PC-9 (cell line): Measurements from ENCODE around the gene ANKS1B. TPM values are rescaled to one million over a fixed set of nuclear protein-coding genes. Genes with fewer than 3 reads are reported as not detected.

Source experiments
- BruUV-seq: library from RNA; stranded (reverse); fragments of 400-500 nt; replicated peaks from 2 replicates; lab custom pipeline; 2021; lab: Mats Ljungman, UMichigan
- CTCF ChIA-PET: fragments of 300-600 bp; sonication (Branson Sonifier 250); formaldehyde crosslinking; loops from one replicate; lab custom pipeline; 2022; ENCODE audit warnings: antibody characterized with exemption; lab: Charles Lee
- POLR2A ChIA-PET: fragments of 300-600 bp; sonication (Branson Sonifier 250); formaldehyde crosslinking; loops from one replicate; lab custom pipeline; 2022; ENCODE audit warnings: antibody characterized with exemption; ENCODE audit not compliant: unreplicated experiment; lab: Charles Lee
- DNase-seq, 2 experiments: peaks; one replicate each; pipeline versions ENCODE4 v3.0.0 to v3.0.0-alpha.2; 2015 to 2022; ENCODE audit warnings: mixed read lengths in 1 of 2
- H2AFZ ChIP-seq: fragments of 200-600 bp; sonication (generic); 2 replicates; pipeline ENCODE4 v1.8.1; 2017; ENCODE audit warnings: antibody characterized with exemption
- H3F3A ChIP-seq: fragments of 200-600 bp; sonication (generic); 2 replicates; pipeline ENCODE4 v1.8.1; 2017; ENCODE audit warnings: antibody characterized with exemption, mild to moderate bottlenecking, low read depth; ENCODE audit not compliant: insufficient read depth
- H3K27ac ChIP-seq: fragments of 200-600 bp; sonication (generic); 2 replicates; pipeline ENCODE4 v1.6.1; 2016; ENCODE audit warnings: mixed run types
- H3K27me3 ChIP-seq: fragments of 200-600 bp; sonication (generic); 2 replicates; pipeline ENCODE4 v1.6.1; 2016; ENCODE audit warnings: low read depth, mixed run types; ENCODE audit not compliant: insufficient read depth
- H3K36me3 ChIP-seq: fragments of 200-600 bp; sonication (generic); 2 replicates; pipeline ENCODE4 v1.6.1; 2016; ENCODE audit warnings: low read depth, mixed run types
- H3K4me1 ChIP-seq: fragments of 200-600 bp; sonication (generic); replicated peaks from 2 replicates; pipeline ENCODE4 v1.6.1; 2016; ENCODE audit warnings: mixed run types; ENCODE audit not compliant: insufficient read depth
- H3K4me2 ChIP-seq: fragments of 200-600 bp; sonication (generic); 2 replicates; pipeline ENCODE4 v1.6.1; 2017; ENCODE audit warnings: mixed run types
- H3K4me3 ChIP-seq: fragments of 200-600 bp; sonication (generic); 2 replicates; pipeline ENCODE4 v1.6.1; 2016; ENCODE audit warnings: mixed run types
- H3K79me2 ChIP-seq: fragments of 200-600 bp; sonication (generic); 2 replicates; pipeline ENCODE4 v1.6.1; 2017; ENCODE audit warnings: low read depth, mixed run types
- H3K9me2 ChIP-seq: fragments of 200-600 bp; sonication (generic); 2 replicates; pipeline ENCODE4 v1.8.1; 2017; ENCODE audit warnings: mild to moderate bottlenecking; ENCODE audit not compliant: insufficient read depth
- H3K9me3 ChIP-seq: fragments of 200-600 bp; sonication (generic); 2 replicates; pipeline ENCODE4 v1.8.1; 2016; ENCODE audit warnings: low read depth; ENCODE audit not compliant: insufficient read depth
- H4K20me1 ChIP-seq: fragments of 200-600 bp; sonication (generic); 2 replicates; pipeline ENCODE4 v1.8.1; 2017; ENCODE audit not compliant: insufficient read depth
- CTCF ChIP-seq: fragments of 200-600 bp; sonication (generic); conservative IDR thresholded peaks from 2 replicates; pipeline ENCODE4 v1.6.1; 2017; ENCODE audit warnings: mixed run types, antibody characterized with exemption, mild to moderate bottlenecking, moderate library complexity
- EZH2 ChIP-seq: fragments of 200-600 bp; sonication (generic); IDR thresholded peaks from 2 replicates; pipeline ENCODE4 v1.8.0; 2017; ENCODE audit warnings: antibody characterized with exemption, low read depth
- intact Hi-C: fragments of 100-400 bp; cut with micrococcal nuclease; formaldehyde crosslinking; loops from one replicate; pipeline ENCODE4 v1.10.0; 2022; ENCODE audit not compliant: unreplicated experiment
- total RNA-seq: library from RNA; stranded (reverse); gene quantifications from 2 replicates; pipeline ENCODE4 v1.2.3, GENCODE V29; 2021

The ANKS1B gene
- total RNA-seq, 1 experiment from 2014 or later = not detected

GRCh38 chr12:99444859-99445316, 539.8 kb downstream of the ANKS1B start:
- Histone ChIP-seq H3K9me2 (no peaks in the 10 kb centered on the region), H3K4me3 (no peak overlapping the region), H3K9me3 (no peaks in the 10 kb centered on the region), H2AFZ (no peak overlapping the region), H4K20me1 (no peaks in the 10 kb centered on the region), H3K27me3 (no peaks in the 10 kb centered on the region), H3K36me3 (no peaks in the 10 kb centered on the region), H3F3A (no peaks in the 10 kb centered on the region), H3K79me2 (no peaks in the 10 kb centered on the region), H3K4me2 (no peak overlapping the region), H3K27ac (no peak overlapping the region), H3K4me1 (no peaks in the 10 kb centered on the region)
- no TSS peak for BruUV-seq
- TF ChIP-seq CTCF (no peak), EZH2 (no peak)
- DNase-seq = no peak
- ChIA-PET POLR2A (no interaction called here), CTCF (no interaction called here)
- intact Hi-C loops = no loop called here

GRCh38 chr12:99442758-99443157, 542.0 kb downstream of the ANKS1B start:
- intact Hi-C loops = no loop called here
- no peak overlapping the region for H3K27ac ChIP-seq
- POLR2A ChIA-PET = no interaction called here
- no peak for TF ChIP-seq EZH2
- TF ChIP-seq CTCF = no peak
- no peaks in the 10 kb centered on the region for H3K4me1 ChIP-seq
- H3K79me2 ChIP-seq = no peaks in the 10 kb centered on the region
- H2AFZ ChIP-seq = no peak overlapping the region
- H4K20me1 ChIP-seq = no peaks in the 10 kb centered on the region
- H3K4me2 ChIP-seq = no peak overlapping the region
- no peak overlapping the region for H3K4me3 ChIP-seq
- no peaks in the 10 kb centered on the region for H3K36me3 ChIP-seq
- H3K9me3 ChIP-seq = no peaks in the 10 kb centered on the region
- H3K27me3 ChIP-seq = no peaks in the 10 kb centered on the region
- no peak for DNase-seq
- no peaks in the 10 kb centered on the region for H3K9me2 ChIP-seq
- BruUV-seq = no TSS peak
- CTCF ChIA-PET = no interaction called here
- H3F3A ChIP-seq = no peaks in the 10 kb centered on the region

GRCh38 chr12:99439399-99439798, 545.3 kb downstream of the ANKS1B start:
- intact Hi-C loops = no loop called here
- DNase-seq = no peak

More at GRCh38 chr12:99439399-99439798, 545.3 kb downstream of the ANKS1B start:
- H3K4me2 ChIP-seq = no peak overlapping the region
- no TSS peak for BruUV-seq
- H3K9me2 ChIP-seq = no peaks in the 10 kb centered on the region
- H3F3A ChIP-seq = no peaks in the 10 kb centered on the region
- CTCF ChIA-PET = no interaction called here
- no peak overlapping the region for H3K27ac ChIP-seq
- no peaks in the 10 kb centered on the region for H3K9me3 ChIP-seq
- no peaks in the 10 kb centered on the region for H3K27me3 ChIP-seq
- no peak overlapping the region for H2AFZ ChIP-seq
- no peaks in the 10 kb centered on the region for H3K36me3 ChIP-seq
- no peak for TF ChIP-seq EZH2
- no peak for TF ChIP-seq CTCF
- POLR2A ChIA-PET = no interaction called here
- H3K4me1 ChIP-seq = no peaks in the 10 kb centered on the region
- H3K79me2 ChIP-seq = no peaks in the 10 kb centered on the region
- H3K4me3 ChIP-seq = no peak overlapping the region
- no peaks in the 10 kb centered on the region for H4K20me1 ChIP-seq
